ENCODE data around the gene EPS8L1.
"Not testable (repeated sequence)": the region's sequence is repeated elsewhere in the genome, so short reads cannot be mapped to it uniquely, and the experiment has no call there.

Gene EPS8L1

DNA sequence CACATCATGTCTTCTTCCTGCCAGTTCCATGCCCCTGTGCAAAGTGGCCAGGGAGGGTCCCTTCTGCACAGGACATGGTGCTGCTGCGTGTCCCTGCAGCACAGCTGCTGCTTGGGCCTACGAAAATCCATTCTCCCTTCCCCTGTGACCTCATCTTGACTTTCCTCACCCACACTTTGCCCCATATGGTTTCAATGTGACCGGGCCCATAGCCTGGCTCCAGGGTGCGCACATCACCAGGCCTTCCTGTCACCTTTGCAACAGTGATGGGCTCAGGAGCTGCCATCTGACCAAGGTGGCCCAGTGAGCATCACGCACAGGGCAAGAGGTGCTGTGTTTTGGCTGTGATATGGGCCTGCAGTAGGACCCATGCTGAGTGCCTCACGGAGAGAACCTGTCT, 30.9 kb downstream of the EPS8L1 start:
- no peaks in the 10 kb centered on the region for H3K27me3 Mint-ChIP-seq
- H3K4me1 Mint-ChIP-seq (ENCODE audit: low read depth) = peaks cover 4% of the 10 kb centered on the region
- no peak overlapping the region for H3K27ac Mint-ChIP-seq
- H3K9me3 Mint-ChIP-seq = no peaks in the 10 kb centered on the region
- H3K36me3 Mint-ChIP-seq (ENCODE audit: low read depth) = peaks cover 45% of the 10 kb centered on the region
- H3K4me3 Mint-ChIP-seq = no peak overlapping the region

DNA sequence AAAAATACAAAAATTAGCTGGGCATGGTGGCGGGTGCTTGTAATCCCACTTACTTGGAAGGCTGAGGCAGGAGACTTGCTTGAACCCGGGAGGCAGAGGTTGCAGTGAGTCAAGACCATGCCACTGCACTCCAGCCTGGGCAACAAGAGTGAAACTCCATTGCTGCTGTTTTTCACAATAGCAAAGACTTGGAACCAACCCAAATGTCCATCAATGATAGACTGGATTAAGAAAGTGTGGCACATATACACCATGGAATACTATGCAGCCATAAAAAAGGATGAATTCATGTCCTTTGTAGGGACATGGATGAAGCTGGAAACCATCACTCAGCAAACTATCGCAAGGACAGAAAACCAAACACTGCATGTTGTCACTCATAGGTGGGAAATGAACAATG, 31.6 kb downstream of the EPS8L1 start:
- not testable (repeated sequence) for H3K4me1 Mint-ChIP-seq (ENCODE audit: low read depth)

DNA sequence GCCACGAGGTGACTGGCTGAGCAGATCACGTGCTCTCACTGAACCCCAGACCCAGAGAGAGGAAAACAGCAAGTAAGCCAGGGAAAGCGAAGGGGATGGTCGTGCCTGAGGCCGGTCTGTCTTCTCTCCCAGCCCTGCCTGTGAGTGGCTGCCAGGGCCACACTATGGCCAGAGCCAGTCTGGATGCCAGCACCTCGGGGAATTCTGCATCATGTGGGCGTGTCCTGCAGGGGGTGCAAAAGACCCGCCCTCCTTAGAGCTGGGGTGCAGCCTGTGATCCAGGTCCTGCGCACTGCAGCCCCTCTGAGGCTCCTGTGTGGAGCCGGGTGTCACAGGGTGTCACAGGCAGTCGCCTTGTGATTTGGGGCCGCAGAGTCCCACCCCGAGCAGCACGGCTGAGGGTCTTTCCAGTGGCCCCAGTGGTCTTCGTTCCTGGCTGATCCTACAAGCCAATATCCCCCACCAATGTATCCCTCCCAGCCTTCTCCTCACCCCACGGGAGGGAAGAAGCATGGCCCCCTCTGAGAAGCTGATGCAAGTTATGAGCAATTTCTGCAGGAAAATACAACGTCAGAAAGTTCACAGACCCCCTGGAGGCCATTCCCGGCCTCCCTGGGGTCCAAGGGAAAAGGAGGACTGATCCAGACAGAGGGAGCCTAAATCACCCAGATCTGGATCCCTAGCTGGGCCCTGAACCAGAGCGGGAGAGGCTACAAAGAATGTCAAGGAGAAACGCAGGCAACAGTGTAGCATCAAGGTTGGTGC, 34.0 kb downstream of the EPS8L1 start:
- Mint-ChIP-seq H3K27me3 (no peaks in the 10 kb centered on the region), H3K4me3 (no peak overlapping the region), H3K9me3 (no peaks in the 10 kb centered on the region), H3K27ac (no peak overlapping the region), H3K4me1 (ENCODE audit: low read depth) (peaks cover 4% of the 10 kb centered on the region), H3K36me3 (ENCODE audit: low read depth) (peaks cover 29% of the 10 kb centered on the region)

More for the DNA sequence above, 31.6 kb downstream of the EPS8L1 start:
- H3K36me3 Mint-ChIP-seq (ENCODE audit: low read depth) = peaks cover 41% of the 10 kb centered on the region
- H3K9me3 Mint-ChIP-seq, H3K27me3 Mint-ChIP-seq, H3K27ac Mint-ChIP-seq, H3K4me3 Mint-ChIP-seq: not testable (repeated sequence)

DNA sequence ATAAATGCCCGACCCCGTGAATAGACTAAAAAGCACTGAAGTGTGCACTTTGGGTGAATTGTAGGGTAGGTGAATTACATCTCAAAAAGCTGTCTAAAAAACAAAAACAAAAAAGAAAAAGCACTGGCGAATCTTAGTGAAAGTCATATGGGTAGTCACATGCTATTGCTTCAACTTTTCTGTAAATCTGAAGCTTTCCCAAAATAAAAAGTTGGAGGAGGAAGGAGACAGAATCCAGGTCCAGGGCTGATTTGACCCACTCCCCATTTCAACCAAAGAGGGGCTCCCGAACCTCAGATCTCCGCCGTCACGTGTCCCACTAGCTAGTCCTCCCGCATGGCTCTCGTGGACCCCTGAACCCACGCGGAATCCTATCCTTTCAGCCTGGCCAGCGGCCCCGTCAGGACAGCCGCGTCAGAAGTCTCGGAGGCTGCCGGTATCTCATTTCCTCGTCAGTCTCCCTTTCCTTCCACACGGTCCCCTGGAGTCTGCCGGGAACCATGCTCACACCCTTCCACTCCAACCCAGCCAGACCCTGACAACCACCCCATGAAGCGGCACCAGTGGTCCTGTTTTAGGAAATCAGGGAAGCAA, 35.7 kb downstream of the EPS8L1 start:
- Mint-ChIP-seq H3K36me3 (ENCODE audit: low read depth) (peaks cover 28% of the 10 kb centered on the region), H3K4me3 (no peak overlapping the region), H3K27me3 (no peaks in the 10 kb centered on the region), H3K4me1 (ENCODE audit: low read depth) (peaks cover 17% of the 10 kb centered on the region), H3K9me3 (no peaks in the 10 kb centered on the region), H3K27ac (no peak overlapping the region)

DNA sequence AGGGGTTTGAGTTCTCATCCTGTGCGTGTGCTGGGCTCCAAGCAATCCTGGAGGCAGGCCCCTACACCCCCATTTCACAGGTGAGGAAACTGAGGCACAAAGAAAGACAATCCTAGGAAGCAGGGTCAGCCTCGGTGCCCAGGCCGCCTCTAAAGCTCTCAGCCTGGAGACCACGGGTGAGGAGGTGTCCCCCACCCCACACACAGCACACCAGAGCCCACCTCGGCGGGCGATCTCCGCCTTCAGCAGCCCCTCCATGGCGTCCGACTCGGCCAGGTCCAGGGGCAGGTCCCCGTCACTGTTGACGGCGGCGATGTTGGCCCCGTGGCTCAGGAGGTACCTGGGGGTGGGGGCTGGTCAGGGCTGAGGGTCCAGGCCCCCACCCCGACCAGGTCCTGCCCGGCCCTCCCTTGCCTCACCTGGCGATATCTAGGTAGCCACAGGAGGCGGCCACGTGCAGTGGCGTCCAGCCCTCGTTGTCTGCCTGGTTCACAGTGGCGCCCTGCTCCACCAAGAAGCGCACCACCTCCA, 36.6 kb downstream of the EPS8L1 start:
- H3K36me3 Mint-ChIP-seq (ENCODE audit: low read depth) = peaks cover 24% of the 10 kb centered on the region

DNA sequence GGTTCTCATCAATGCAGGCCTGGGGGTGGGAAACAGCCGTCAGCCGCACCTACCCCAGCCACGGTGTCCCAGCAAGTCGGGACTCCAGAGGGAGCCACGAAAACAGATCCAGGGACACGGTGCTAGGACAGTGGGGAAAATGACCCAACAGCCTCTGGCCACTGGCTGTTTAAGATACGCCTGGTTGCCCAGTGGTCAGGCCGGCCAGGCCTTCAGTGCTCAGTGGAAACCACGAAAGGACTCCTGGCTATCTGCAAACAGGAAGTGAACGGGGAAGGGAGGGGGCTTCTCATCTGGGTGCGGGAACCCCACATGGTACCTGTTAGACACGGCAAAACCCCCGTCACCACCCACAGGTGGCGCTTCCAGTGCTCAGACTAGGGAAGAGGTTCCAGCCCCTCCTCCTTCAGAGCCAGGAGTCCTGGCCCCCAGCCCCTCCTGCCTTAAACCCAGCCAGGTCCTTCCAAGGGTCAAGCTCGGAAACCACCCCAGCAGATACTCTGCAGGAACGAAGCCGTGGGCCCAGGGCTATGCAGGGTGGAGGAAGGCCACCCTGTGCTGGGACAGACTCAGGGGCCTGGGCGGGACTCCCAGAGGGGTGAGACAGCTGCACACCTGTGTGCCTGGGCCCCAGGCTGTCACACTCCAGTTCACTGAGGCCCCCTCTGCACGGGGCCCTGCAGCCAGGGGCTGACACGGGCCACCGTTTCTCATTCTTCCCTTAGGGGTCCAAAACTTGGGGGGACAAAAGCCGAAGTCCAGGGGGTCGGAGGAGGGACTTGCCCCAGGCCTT, 37.3 kb downstream of the EPS8L1 start:
- Mint-ChIP-seq H3K9me3 (no peaks in the 10 kb centered on the region), H3K27ac (no peak overlapping the region), H3K36me3 (ENCODE audit: low read depth) (peaks cover 24% of the 10 kb centered on the region), H3K4me3 (no peak overlapping the region), H3K27me3 (no peaks in the 10 kb centered on the region), H3K4me1 (ENCODE audit: low read depth) (peaks cover 17% of the 10 kb centered on the region)

More for the DNA sequence above, 36.6 kb downstream of the EPS8L1 start:
- Mint-ChIP-seq H3K9me3 (no peaks in the 10 kb centered on the region), H3K4me3 (no peak overlapping the region), H3K4me1 (ENCODE audit: low read depth) (peaks cover 13% of the 10 kb centered on the region), H3K27me3 (no peaks in the 10 kb centered on the region), H3K27ac (no peak overlapping the region)

DNA sequence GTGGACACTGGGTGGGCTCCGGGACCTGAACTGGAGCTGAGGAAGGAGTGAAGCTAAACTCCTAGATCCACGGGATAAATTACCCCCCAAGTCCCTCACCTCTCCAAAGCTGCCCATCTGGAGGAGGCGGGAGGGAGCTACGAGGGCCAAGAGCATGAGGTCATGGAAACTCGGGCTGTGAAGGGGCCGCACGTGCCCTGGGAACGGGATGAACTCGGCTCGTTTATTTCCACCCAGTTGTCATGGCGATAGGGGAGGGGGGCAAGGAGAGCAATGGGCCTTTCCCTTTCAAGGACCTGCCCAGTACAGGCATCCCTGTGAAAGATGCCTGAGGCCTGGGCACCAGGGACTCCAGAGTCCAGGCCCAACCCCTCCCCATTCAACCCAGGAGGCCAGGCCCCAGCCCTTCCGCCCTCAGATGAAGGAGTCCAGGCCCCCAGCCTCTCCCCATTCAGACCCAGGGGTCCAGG, 37.9 kb downstream of the EPS8L1 start:
- no peak overlapping the region for H3K4me3 Mint-ChIP-seq
- no peaks in the 10 kb centered on the region for H3K9me3 Mint-ChIP-seq
- no peaks in the 10 kb centered on the region for H3K27me3 Mint-ChIP-seq
- no peak overlapping the region for H3K27ac Mint-ChIP-seq
- peaks cover 20% of the 10 kb centered on the region for H3K4me1 Mint-ChIP-seq (ENCODE audit: low read depth)
- H3K36me3 Mint-ChIP-seq (ENCODE audit: low read depth) = peaks cover 20% of the 10 kb centered on the region

DNA sequence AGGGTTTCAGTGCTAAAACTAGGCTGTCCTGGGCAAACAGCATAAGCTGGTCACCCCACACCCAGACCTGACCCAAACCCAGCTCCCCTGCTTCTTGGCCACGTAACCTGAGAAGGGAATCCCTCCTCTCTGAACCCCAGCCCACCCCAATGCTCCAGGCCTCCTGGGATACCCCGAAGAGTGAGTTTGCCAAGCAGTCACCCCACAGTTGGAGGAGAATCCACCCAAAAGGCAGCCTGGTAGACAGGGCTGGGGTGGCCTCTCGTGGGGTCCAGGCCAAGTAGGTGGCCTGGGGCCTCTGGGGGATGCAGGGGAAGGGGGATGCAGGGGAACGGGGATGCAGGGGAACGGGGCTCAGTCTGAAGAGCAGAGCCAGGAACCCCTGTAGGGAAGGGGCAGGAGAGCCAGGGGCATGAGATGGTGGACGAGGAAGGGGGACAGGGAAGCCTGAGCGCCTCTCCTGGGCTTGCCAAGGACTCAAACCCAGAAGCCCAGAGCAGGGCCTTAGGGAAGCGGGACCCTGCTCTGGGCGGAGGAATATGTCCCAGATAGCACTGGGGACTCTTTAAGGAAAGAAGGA, 39.0 kb downstream of the EPS8L1 start:
- Mint-ChIP-seq H3K4me1 (ENCODE audit: low read depth) (peaks cover 27% of the 10 kb centered on the region), H3K9me3 (no peaks in the 10 kb centered on the region), H3K36me3 (ENCODE audit: low read depth) (peaks cover 14% of the 10 kb centered on the region), H3K4me3 (peak overlapping the region; percentile 95), H3K27me3 (no peaks in the 10 kb centered on the region), H3K27ac (no peak overlapping the region)

DNA sequence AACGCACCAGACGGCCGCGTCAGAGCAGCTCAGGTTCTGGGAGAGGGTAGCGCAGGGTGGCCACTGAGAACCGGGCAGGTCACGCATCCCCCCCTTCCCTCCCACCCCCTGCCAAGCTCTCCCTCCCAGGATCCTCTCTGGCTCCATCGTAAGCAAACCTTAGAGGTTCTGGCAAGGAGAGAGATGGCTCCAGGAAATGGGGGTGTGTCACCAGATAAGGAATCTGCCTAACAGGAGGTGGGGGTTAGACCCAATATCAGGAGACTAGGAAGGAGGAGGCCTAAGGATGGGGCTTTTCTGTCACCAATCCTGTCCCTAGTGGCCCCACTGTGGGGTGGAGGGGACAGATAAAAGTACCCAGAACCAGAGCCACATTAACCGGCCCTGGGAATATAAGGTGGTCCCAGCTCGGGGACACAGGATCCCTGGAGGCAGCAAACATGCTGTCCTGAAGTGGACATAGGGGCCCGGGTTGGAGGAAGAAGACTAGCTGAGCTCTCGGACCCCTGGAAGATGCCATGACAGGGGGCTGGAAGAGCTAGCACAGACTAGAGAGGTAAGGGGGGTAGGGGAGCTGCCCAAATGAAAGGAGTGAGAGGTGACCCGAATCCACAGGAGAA, 39.9 kb downstream of the EPS8L1 start:
- H3K9me3 Mint-ChIP-seq = no peaks in the 10 kb centered on the region
- H3K27me3 Mint-ChIP-seq = no peaks in the 10 kb centered on the region
- peaks cover 27% of the 10 kb centered on the region for H3K4me1 Mint-ChIP-seq (ENCODE audit: low read depth)
- peak overlapping the region; percentile 90 for H3K27ac Mint-ChIP-seq
- peak overlapping the region; percentile 95 for H3K4me3 Mint-ChIP-seq
- H3K36me3 Mint-ChIP-seq (ENCODE audit: low read depth) = peaks cover 9% of the 10 kb centered on the region

DNA sequence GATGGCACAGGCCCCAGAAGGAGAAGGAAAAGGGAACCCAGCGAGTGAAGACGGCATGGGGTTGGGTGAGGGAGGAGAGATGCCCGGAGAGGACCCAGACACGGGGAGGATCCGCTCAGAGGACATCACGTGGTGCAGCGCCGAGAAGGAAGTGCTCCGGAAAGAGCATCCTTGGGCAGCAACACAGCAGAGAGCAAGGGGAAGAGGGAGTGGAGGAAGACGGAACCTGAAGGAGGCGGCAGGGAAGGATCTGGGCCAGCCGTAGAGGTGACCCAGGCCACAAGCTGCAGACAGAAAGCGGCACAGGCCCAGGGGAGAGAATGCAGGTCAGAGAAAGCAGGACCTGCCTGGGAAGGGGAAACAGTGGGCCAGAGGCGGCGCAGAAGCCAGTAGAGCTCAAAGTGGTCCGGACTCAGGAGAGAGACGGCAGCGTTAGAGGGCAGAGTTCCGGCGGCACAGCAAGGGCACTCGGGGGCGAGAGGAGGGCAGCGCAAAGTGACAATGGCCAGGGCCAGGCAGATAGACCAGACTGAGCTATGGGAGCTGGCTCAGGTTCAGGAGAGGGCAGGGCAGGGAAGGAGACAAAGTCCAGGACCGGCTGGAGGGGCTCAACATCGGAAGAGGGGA, 40.7 kb downstream of the EPS8L1 start:
- Mint-ChIP-seq H3K27ac (peak overlapping the region; percentile 90), H3K4me3 (peak overlapping the region; percentile 95), H3K36me3 (ENCODE audit: low read depth) (peaks cover 5% of the 10 kb centered on the region), H3K9me3 (no peaks in the 10 kb centered on the region), H3K27me3 (no peaks in the 10 kb centered on the region), H3K4me1 (ENCODE audit: low read depth) (peaks cover 27% of the 10 kb centered on the region)

DNA sequence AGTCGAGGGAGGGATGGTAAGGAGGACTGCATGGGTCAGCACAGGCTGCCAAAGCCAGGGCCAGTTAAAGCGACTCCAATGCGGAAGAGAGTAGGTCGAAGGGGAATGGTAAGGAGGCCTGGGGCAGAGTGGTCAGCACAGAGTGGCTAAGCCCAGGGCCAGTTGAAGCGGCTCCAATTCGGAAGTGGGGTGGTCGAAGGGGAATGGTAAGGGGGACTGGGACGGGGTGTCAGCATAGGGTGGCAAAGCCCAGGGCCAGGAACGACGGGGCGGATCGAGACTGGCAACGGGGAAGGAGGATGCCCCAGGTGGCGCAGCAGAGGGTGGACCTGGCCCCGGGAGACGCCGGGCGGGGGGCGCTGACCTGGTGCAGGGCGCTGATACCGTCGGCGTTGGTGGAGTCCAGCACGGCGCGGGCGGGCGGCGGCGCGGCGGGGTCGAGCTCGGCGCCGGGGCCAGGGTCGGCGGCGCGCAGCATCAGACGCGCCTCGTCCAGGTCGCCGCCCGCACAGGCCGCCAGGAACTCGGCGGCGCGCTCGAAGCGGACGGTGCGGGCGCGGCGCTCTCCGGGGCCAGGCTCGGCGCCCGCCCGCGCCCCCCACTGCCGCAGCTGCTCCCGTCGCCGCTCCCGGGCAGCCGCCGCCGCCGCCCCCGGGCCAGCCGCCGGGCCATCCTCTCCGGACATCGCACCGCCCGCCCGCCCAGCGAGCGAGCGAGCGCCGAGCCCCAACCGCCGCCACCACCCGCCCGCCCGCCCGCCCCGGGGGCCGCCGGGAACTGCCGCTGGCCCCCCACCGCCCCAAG, 41.4 kb downstream of the EPS8L1 start, which contains the start of gene PPP1R12C:
TSS of gene PPP1R12C (minus strand) at position 779 of the 804 bp plus-strand sequence. CDS start at position 685, 94 bp downstream.
- H3K9me3 Mint-ChIP-seq = no peaks in the 10 kb centered on the region
- peaks cover 5% of the 10 kb centered on the region for H3K36me3 Mint-ChIP-seq (ENCODE audit: low read depth)
- H3K27me3 Mint-ChIP-seq = no peaks in the 10 kb centered on the region

DNA sequence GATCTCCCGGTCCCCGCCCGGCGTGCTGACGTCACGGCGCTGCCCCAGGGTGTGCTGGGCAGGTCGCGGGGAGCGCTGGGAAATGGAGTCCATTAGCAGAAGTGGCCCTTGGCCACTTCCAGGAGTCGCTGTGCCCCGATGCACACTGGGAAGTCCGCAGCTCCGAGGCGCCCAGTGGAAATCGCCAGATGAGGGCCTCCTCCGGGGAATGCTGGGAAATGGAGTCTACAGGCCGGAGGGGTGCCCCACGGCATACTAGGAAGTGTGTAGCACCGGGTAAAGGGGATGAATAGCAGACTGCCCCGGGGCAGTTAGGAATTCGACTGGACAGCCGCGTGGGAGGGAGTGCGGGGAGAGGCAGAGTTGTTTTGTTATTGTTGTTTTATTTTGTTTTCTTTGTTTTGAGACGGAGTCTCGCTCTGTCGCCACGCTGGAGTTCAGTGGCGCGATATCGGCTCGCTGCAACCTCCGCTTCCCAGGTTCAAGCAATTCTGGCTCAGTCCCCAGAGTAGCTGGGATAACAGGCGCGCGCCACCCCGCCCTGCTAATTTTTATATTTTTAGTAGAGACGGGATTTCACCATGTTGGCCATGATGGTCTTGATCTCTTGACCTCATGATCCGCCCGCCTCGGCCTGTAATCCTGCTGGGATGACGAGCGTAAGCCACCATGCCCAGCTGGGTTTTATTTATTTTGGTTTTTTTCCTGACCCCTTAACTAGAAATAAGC, 42.2 kb downstream of the EPS8L1 start:
- Mint-ChIP-seq H3K27me3 (peaks cover 3% of the 10 kb centered on the region), H3K36me3 (ENCODE audit: low read depth) (peaks cover 5% of the 10 kb centered on the region)

More for the DNA sequence above, 41.4 kb downstream of the EPS8L1 start, which contains the start of gene PPP1R12C:
- H3K4me3 Mint-ChIP-seq = peak within 1 kb of the TSS; percentile 96
- H3K4me1 Mint-ChIP-seq (ENCODE audit: low read depth) = peaks cover 27% of the 10 kb centered on the region
- peak within 1 kb of the TSS; percentile 95 for H3K27ac Mint-ChIP-seq

More for the DNA sequence above, 42.2 kb downstream of the EPS8L1 start:
- Mint-ChIP-seq H3K4me1 (ENCODE audit: low read depth) (peaks cover 27% of the 10 kb centered on the region), H3K4me3 (peak overlapping the region; percentile 96), H3K9me3 (no peaks in the 10 kb centered on the region), H3K27ac (peak overlapping the region; percentile 95)

All from stimulated activated naive CD8-positive, alpha-beta T cell treated with anti-CD3 and anti-CD28 coated beads, Interleukin-15, Interleukin-2, amounts not matched to agents 100 ng/mL and 50 ng/mL, for 24 hours (primary cell).